ENCODE data around the gene MAGED2.

MAGED2 gene

DNA sequence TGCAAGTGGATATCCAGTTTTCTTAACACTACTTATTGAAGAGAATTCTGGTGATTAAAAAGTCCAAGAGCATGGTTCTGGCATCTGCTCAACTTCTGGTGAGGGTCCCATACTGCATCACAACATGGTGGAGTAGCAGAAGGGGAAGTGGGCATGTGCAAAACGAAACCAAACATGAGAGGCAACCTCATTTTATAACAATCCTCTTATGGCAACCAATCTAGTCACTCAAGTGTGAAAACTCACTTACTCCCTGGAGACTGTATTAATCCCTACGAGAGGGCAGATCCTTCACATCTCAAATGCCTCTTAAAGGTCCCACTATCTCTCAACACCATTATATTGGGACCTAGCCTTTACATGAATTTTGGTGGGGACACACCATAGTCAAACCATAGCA lies 57.7 kb downstream of the MAGED2 start:
- TF ChIP-seq GATA3 (IDR thresholded peaks at IDR 0.05; ENCODE audit: low read depth, low read length) (no peak), GATA2 (IDR thresholded peaks at IDR 0.05; ENCODE audit: low read depth, low read length) (no peak)
